ENCODE data around the gene AMDHD2. TPM values are rescaled to one million over a fixed set of nuclear protein-coding genes. Genes with fewer than 3 reads are reported as not detected.
"Not testable (repeated sequence)": the region's sequence is repeated elsewhere in the genome, so short reads cannot be mapped to it uniquely, and the experiment has no call there.

Gene AMDHD2
- total and polyA plus RNA-seq, 2 of the 13 experiments (the other 11 are each of a cell fraction or from before 2014, with no cell fraction given), result 33.5 to 39.1 TPM

DNA sequence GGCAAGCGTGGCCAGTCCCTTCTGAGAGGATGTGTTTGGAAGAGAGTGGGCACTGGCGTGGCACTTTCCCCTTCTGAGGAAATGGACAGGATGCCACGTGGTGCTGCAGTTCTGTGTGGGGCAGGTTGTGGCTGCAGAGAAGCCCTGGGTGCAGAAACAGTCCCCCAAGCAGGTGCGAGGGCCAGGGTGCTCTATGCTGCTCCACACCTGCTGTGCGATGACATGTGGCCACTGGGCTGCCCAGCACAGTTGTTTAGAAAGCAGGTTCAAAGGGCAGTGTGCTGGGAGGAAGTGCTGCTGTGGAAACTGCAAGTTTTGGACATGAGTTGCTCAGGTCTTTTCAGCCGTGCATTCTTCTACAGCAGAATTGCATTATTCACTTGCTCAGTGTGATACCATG is 21.2 kb downstream of the AMDHD2 start (continued):
- TF ChIP-seq, protein P1, sequence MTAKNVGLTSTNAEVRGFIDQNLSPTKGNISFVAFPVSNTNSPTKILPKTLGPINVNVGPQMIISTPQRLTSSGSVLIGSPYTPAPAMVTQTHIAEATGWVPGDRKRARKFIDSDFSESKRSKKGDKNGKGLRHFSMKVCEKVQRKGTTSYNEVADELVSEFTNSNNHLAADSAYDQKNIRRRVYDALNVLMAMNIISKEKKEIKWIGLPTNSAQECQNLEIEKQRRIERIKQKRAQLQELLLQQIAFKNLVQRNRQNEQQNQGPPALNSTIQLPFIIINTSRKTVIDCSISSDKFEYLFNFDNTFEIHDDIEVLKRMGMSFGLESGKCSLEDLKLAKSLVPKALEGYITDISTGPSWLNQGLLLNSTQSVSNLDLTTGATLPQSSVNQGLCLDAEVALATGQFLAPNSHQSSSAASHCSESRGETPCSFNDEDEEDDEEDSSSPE (CRISPR knock-in tag; IDR thresholded peaks at IDR 0.05), result peak; percentile 51; the same call in 1 of the 2 replicates
- TF ChIP-seq, protein P2, sequence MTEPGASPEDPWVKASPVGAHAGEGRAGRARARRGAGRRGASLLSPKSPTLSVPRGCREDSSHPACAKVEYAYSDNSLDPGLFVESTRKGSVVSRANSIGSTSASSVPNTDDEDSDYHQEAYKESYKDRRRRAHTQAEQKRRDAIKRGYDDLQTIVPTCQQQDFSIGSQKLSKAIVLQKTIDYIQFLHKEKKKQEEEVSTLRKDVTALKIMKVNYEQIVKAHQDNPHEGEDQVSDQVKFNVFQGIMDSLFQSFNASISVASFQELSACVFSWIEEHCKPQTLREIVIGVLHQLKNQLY (CRISPR knock-in tag; IDR thresholded peaks at IDR 0.05), result peak; percentile 79; the same call in 1 of the 2 replicates
- TF ChIP-seq ZNF292 (CRISPR knock-in tag; IDR thresholded peaks at IDR 0.05; ENCODE audit: borderline replicate concordance, low read depth) (peak; percentile 73; the same call in 1 of the 2 replicates), GABPB1 (CRISPR knock-in tag; IDR thresholded peaks at IDR 0.05) (peak; percentile 61)

DNA sequence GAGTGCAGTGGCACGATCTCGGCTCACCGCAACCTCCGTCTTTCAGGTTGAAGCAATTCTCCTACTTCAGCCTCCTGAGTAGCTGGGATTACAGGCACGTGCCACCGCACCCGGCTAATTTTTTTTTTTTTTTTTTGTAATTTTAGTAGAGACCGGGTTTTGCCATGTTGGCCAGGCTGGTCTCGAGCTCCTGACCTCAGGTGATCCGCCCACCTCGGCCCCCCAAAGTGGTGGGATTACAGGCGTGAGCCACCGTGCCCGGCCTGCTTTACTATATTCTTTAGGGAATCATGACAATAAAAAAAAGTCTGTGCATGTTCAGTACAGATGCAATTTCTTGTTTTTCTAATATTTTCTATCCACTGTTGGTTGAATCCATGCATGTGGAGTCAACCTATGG is 23.6 kb downstream of the AMDHD2 start:
- BruUV-seq (replicated peaks); intact Hi-C loops (cut with micrococcal nuclease; ENCODE audit: unreplicated experiment); H4K20me1 ChIP-seq (ENCODE audit: insufficient read depth, low read length); H3K4me2 ChIP-seq (ENCODE audit: low read depth, low read length); H3K9me3 ChIP-seq (ENCODE audit: low read length); H3K36me3 ChIP-seq (replicated peaks in 1 of 2; ENCODE audit: control insufficient read depth in 1 of 2, insufficient read depth in 2 of 2, low read length in 2 of 2); H3K27me3 ChIP-seq (ENCODE audit: control insufficient read depth in 1 of 2, insufficient read depth in 2 of 2, low read length in 2 of 2); H3K27ac ChIP-seq (ENCODE audit: extremely low read length, insufficient read depth, low read length); H3K9ac ChIP-seq (ENCODE audit: insufficient read depth, low read depth, low read length); FAIRE-seq; CTCF ChIA-PET (ENCODE audit: low intra/inter-chr PET ratio, low total read pairs); H3K4me3 ChIP-seq (replicated peaks in 1 of 3; ENCODE audit: insufficient read depth in 1 of 3, low read depth in 2 of 3, low read length in 3 of 3); H2AFZ ChIP-seq (ENCODE audit: low read length); in situ Hi-C loops (cut with HindIII; ENCODE audit: extremely low pct_ligation_motif_present, low pct_unique_long_range_greater_than_20kb); POLR2A ChIA-PET; DNase-seq (ENCODE audit: low spot score); ATAC-seq: not testable (repeated sequence)
- WGBS (ENCODE audit: low lambda C conversion rate), result 94% methylated on average over 14 of the region's 14 CpGs
- H3K4me1 ChIP-seq (ENCODE audit: insufficient read depth, low read length), result peaks cover 56% of the 10 kb centered on the region
- H3K79me2 ChIP-seq (ENCODE audit: insufficient read depth, low read length), result peaks cover 50% of the 10 kb centered on the region

DNA sequence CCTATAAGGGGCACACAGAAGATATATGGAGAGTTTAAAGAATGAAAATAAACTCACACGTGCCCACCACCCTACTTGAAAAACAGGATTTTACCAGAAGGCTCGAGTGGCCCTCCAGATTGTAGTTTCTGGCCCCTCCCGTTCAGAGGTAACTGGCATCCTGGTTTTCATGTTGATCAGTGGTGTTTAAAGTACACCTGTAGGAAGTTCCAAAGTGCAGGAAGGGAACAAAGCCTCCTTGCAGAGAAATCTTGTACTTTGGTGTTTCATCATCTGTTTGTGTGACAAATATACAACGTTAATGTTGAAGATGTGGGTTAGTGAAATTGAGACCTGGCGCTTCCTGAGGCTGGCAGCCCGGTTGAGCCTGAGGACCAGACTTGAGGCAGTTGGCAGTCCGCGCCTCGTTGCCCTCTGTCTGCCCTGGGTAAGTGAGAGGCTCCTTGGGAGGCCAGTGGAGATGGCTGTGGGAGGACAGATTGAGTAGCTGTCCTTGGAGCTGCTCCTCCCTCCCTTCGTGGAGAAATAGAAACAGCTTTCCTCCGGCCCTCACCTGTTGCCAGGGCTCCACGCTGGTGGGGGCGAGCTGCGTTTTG is 30.2 kb downstream of the AMDHD2 start:
- H3K4me2 ChIP-seq (ENCODE audit: low read depth, low read length); H3K4me3 ChIP-seq (replicated peaks in 1 of 3; ENCODE audit: insufficient read depth in 1 of 3, low read depth in 2 of 3, low read length in 3 of 3); H3K9ac ChIP-seq (ENCODE audit: insufficient read depth, low read depth, low read length); H2AFZ ChIP-seq (ENCODE audit: low read length); DNase-seq (ENCODE audit: low spot score); intact Hi-C loops (cut with micrococcal nuclease; ENCODE audit: unreplicated experiment); H3K27ac ChIP-seq (ENCODE audit: extremely low read length, insufficient read depth, low read length); H3K27me3 ChIP-seq (ENCODE audit: control insufficient read depth in 1 of 2, insufficient read depth in 2 of 2, low read length in 2 of 2); H3K9me3 ChIP-seq (ENCODE audit: low read length); H3K36me3 ChIP-seq (replicated peaks in 1 of 2; ENCODE audit: control insufficient read depth in 1 of 2, insufficient read depth in 2 of 2, low read length in 2 of 2); POLR2A ChIA-PET; CTCF ChIA-PET (ENCODE audit: low intra/inter-chr PET ratio, low total read pairs); in situ Hi-C loops (cut with HindIII; ENCODE audit: extremely low pct_ligation_motif_present, low pct_unique_long_range_greater_than_20kb); H4K20me1 ChIP-seq (ENCODE audit: insufficient read depth, low read length); BruUV-seq (replicated peaks): not testable (repeated sequence)
- FAIRE-seq (peak; percentile 83), ATAC-seq (peak; percentile 45)
- 10% methylated on average over 1 of the region's 14 CpGs for WGBS (ENCODE audit: low lambda C conversion rate)
- peaks cover 14% of the 10 kb centered on the region for H3K4me1 ChIP-seq (ENCODE audit: insufficient read depth, low read length)
- peaks cover 18% of the 10 kb centered on the region for H3K79me2 ChIP-seq (ENCODE audit: insufficient read depth, low read length)
